ENCODE measurements around the gene TBC1D22A.
A peak's percentile ranks its signal among the peaks of the same experiment; 100 is the strongest.

GRCh38 chr22:46942799-46943785 is 180.6 kb downstream of the TBC1D22A start:
- TF ChIP-seq CTCF (IDR thresholded peaks at IDR 0.05; ENCODE audit: extremely low read depth in 1 of 2, insufficient read depth in 1 of 2, low read depth in 1 of 2, low read length in 2 of 2) (no peak), JUN (IDR thresholded peaks at IDR 0.05; ENCODE audit: borderline replicate concordance, insufficient read depth, insufficient read length, low read depth) (no peak), EZH2 (IDR thresholded peaks at IDR 0.05; ENCODE audit: borderline replicate concordance, low read depth, low read length, severe bottlenecking) (no peak), POLR2AphosphoS5 (IDR thresholded peaks at IDR 0.05; ENCODE audit: insufficient read depth, low read depth, low read length) (no peak), POLR2A (IDR thresholded peaks at IDR 0.05; ENCODE audit: low read depth, low read length) (no peak), GATA2 (IDR thresholded peaks at IDR 0.05; ENCODE audit: insufficient read depth, insufficient read length, low read depth, low read length) (no peak), MAX (IDR thresholded peaks at IDR 0.05; ENCODE audit: insufficient read depth, insufficient read length) (no peak), FOS (IDR thresholded peaks at IDR 0.05; ENCODE audit: borderline replicate concordance, insufficient read depth, low read length) (peak; percentile 66)
